GM21786 (cell line): Measurements from ENCODE around the gene COL6A5.
"Not testable (repeated sequence)": the region's sequence is repeated elsewhere in the genome, so short reads cannot be mapped to it uniquely, and the experiment has no call there.

Experiments used
- ATAC-seq: cut with Tn5 transposase; IDR thresholded peaks from one replicate; pipeline ENCODE4 v1.9.1; 2021; ENCODE audit not compliant: unreplicated experiment

The COL6A5 gene

DNA sequence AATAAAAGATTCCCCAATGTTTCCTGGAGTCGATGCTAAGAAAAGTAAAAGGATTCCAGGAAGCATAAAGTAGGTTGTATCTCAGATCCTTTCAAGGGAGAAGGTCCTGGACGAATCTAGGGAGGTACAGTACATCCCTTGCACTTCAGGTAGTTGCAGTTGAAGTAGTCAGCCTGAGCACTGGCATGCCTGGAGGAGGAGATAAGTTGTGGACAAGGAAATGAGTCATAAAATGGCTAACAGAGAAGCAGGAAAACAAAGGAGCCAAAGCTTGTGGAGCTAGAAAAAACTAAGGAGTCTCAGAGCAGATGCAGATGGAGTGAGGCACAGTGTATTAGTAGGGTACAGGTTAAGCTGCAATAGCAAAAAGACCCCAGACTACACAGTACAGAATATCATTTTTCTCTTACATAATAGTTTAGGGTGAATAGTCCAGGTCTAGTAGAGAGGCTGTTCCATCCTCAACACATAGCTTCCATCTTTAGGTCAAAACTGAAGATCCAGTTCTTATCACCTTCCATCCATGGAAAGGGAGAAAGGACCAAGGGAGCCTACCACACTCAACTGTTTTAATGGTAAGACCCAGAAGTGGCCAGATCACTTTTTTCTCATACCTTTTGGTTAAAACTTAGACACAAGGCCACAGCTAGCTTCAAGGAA lies 41.3 kb downstream of the COL6A5 start:
- no peak for ATAC-seq

DNA sequence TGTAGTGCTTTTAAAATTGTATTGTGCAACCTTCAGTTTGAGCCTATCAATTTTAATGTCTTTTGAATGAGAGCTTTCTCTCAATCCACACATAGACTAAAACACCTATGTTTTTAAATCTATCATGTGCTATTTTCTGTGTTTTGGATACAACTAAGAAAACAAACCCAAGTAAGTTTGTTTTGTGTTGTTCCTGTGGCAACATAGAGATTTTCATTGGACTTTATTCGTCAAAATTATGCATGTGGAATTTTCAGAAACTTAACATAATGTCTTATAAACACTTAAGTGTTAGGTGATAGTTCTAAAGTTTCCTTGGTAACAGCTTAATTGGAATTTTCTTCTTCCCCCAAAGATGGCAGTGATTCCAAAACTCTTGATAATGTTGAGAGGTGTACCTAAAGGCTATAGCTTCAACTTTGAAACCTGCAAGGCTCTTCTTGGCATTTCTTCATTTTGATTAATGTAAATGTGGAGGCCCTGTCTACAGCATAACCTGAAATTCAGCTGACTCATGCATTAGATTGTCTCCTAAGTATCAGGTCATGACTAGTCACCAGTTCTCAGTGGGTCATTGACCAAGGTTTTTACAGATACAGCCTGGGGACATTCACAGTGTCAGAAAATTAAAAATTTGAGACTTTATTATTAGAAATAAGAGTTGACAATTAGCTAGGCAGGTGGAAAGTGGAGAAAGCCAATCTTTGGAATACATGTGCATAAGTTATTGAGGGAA lies 44.4 kb downstream of the COL6A5 start:
- ATAC-seq: no peak

DNA sequence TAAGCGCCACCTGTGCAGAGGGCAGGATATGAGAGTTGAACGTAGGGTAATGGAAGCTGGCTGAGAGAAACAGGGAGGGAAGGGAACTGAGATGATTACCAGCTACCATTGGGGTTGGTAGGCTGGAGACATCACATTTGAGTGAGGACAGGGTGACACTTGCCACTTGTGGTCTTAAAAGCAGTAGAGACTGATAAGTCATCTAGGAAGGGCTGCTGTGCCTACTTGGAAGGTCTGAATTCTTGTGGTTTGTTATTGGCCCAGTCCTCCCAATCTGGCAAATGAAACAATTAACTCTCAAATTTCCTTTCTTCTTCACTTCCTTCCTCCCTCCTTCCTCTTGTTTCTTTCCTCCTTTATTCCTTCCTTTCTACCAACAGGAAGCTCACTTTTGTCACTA lies 46.8 kb downstream of the COL6A5 start:
- no peak for ATAC-seq

GRCh38 chr3:130393594-130393993 lies 48.1 kb downstream of the COL6A5 start:
- no peak for ATAC-seq

GRCh38 chr3:130395331-130395730 lies 49.9 kb downstream of the COL6A5 start:
- no peak for ATAC-seq

DNA sequence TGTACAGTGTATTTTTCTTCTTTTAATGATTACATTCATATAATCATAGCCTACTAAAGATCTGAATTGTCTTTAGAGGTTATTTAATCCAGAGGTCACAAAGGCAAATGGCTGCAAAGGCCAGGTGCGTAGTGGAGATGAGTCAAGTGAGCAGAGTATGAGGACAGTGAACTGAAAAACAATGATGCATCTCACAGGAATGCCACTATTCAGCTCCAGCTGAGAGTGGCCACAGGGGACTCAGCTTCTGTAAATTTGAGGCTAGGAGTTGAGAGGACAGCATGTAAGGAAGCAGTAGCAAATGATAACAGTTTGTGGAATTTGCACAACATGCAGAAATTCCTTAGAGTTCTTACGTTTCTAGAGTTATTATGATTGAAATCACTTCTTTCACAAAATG lies 50.4 kb downstream of the COL6A5 start:
- no peak for ATAC-seq

GRCh38 chr3:130404401-130404800 lies 58.9 kb downstream of the COL6A5 start:
- ATAC-seq: no peak

- ATAC-seq: no peak
Measured at GRCh38 chr3:130405956-130406355, 60.5 kb downstream of the COL6A5 start.

GRCh38 chr3:130408253-130408652 lies 62.8 kb downstream of the COL6A5 start:
- not testable (repeated sequence) for ATAC-seq

GRCh38 chr3:130411320-130411719 lies 65.8 kb downstream of the COL6A5 start:
- ATAC-seq: no peak

- no peak for ATAC-seq
Measured at GRCh38 chr3:130412991-130413560, 67.6 kb downstream of the COL6A5 start.

DNA sequence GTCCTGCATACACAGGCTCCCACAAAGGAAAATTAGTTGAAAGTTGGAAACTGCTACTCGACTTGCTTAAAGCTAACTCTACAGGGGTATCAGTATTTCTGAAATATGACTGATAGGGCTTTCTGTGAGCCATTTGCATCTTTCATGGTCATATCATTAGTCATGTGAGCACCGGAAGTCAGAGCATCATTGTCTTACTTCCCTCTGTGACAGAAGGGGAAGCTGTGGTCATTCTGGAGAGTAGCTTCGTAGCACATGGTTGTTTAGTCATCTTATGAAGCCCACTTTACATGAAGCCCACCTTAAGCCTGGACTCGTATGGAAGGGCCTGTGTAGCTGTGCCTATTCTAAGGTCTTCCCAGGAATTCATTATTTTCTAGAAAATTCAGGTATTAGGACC lies 69.0 kb downstream of the COL6A5 start:
- ATAC-seq: no peak

DNA sequence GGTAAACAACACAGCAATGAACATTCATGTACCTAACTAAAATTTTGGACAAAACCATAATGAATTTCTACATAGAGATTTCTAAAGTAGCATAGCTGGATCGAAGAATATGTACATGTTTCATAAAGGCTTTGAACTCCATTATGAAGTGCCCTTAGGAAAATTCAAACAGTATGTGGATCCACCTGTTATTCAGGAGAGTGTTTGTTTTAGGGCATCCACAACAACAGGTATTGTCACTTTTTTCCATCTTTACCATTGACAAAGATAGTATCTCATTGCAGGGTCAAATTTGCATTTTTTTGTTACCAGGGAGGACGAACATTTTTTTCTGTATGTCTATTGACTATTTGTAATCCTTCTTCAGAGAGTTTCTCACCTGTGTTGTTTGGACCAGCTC lies 75.0 kb downstream of the COL6A5 start:
- no peak for ATAC-seq

DNA sequence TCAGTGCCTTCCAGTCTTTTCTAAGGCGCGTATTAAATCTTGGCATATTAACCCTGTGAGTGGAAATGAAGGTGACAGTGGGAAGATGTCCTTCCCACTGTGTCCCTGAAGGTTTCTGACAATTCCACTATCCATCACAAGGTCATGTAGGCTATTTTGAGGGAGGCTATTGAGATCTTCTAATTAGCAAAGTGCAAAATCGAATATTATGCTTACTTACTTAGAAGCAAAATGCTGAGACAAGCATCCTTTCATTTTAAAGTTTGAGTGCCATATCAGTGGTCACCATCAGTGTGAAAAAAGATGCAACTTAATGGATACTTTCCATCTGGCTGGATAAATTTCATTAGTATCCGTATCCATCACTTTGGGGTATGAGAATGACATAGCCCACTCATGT lies 77.6 kb downstream of the COL6A5 start:
- ATAC-seq: no peak

DNA sequence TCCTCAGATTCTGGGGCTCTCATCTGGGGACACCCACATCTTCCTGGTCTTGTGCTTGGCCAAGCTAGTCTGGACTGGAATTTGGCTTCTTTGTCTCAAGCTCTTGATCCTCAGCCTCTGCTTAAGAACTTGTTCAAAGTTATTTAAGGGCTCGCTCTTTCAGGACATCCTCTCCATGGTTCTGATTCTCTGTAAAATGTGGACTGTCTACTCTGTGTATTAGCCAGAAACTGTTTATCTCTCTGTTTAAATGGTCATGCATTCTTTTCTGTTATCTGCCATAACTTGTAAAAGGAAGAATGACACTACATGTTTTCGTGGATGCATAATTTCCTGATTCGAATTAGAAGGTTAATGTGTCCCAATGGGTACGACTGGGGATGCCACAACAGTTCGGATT lies 79.4 kb downstream of the COL6A5 start:
- no peak for ATAC-seq

DNA sequence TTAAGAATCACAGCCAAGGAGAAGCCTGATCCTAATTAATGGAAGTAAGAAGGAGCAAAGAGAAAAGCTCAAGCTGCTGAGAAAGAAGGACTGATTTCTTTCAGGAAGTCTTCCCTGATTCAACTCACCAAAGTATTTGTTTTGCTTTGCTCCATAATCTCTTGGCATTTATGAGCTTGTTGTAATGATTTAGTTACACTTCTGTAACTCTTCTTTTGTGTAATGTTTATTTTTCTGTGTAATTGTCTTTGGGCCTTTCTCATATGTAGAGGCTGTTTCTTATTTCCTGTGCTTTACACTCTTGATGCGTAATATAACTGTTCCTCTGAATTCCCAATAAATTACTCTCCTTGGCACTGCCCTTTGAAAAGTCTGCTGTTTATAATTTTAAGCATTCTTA lies 80.0 kb downstream of the COL6A5 start:
- no peak for ATAC-seq

- no peak for ATAC-seq
Measured at GRCh38 chr3:130426206-130426605, 80.7 kb downstream of the COL6A5 start.

GRCh38 chr3:130428871-130429712 lies 83.6 kb downstream of the COL6A5 start:
- ATAC-seq: no peak

DNA sequence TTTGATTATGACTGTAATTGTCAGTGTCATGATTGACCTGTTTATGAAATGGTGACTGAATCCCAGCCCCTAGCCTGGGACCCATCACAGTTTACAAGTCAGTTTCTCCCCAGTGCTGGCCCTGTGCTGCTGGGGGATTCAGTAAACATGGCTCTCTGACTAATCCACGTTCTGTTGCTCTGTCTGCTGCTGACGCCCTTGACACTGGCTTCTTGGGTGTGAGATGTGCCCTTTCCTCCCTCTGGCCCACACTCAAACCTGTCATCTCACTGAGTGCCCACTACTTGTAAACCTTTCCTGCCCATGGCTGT lies 84.2 kb downstream of the COL6A5 start:
- no peak for ATAC-seq

- ATAC-seq: no peak
Measured at GRCh38 chr3:130430266-130430665, 84.8 kb downstream of the COL6A5 start.

GRCh38 chr3:130432086-130432485 lies 86.6 kb downstream of the COL6A5 start:
- ATAC-seq: not testable (repeated sequence)

GRCh38 chr3:130433306-130433705 lies 87.8 kb downstream of the COL6A5 start:
- ATAC-seq: no peak
